Panc1 (cell line): Measurements from ENCODE around the gene SH3GL1. TPM values are rescaled to one million over a fixed set of nuclear protein-coding genes. Genes with fewer than 3 reads are reported as not detected.

Source experiments
- ATAC-seq: fragments of 200-7000 bp; cut with Tn5 transposase; 2 replicates; pipeline ENCODE4 v1.9.1; 2020; ENCODE audit warnings: mild to moderate bottlenecking, moderate library complexity
- BruUV-seq: library from RNA; stranded (reverse); fragments of 400-500 nt; replicated peaks from 2 replicates; lab custom pipeline; 2021; lab: Mats Ljungman, UMichigan
- CTCF ChIA-PET: fragments of 300-600 bp; sonication (Branson Sonifier 250); formaldehyde crosslinking; loops from one replicate; lab custom pipeline; 2022; ENCODE audit warnings: antibody characterized with exemption; lab: Charles Lee
- POLR2A ChIA-PET: fragments of 300-600 bp; sonication (Branson Sonifier 250); formaldehyde crosslinking; loops from one replicate; lab custom pipeline; 2022; ENCODE audit warnings: antibody characterized with exemption; lab: Charles Lee
- DNase-seq: peaks from one replicate; pipeline ENCODE4 v3.0.0-alpha.2; 2010; ENCODE audit warnings: low read depth, low spot score
- H3K27ac ChIP-seq: 2 replicates; pipeline ENCODE4 v1.5.1; 2011; ENCODE audit warnings: mild to moderate bottlenecking, low read length, inconsistent platforms
- H3K27me3 ChIP-seq: fragments of 200-500 bp; sonication (Bioruptor generic); 2 replicates; pipeline ENCODE4 v1.6.0; 2014; ENCODE audit warnings: low read length, inconsistent platforms; ENCODE audit not compliant: control insufficient read depth, insufficient read depth
- H3K36me3 ChIP-seq: fragments of 200-500 bp; sonication (Bioruptor generic); 2 replicates; pipeline ENCODE4 v1.5.1; 2014; ENCODE audit warnings: inconsistent platforms, mild to moderate bottlenecking, low read length, moderate library complexity; ENCODE audit not compliant: control insufficient read depth, insufficient read depth
- H3K4me1 ChIP-seq: 2 replicates; pipeline ENCODE4 v1.5.1; 2011; ENCODE audit warnings: inconsistent platforms, mild to moderate bottlenecking, low read length, moderate library complexity; ENCODE audit not compliant: control insufficient read depth, insufficient read depth
- H3K4me3 ChIP-seq, 2 experiments: 2 replicates each; pipeline ENCODE4 v1.5.1; 2011 to 2012; ENCODE audit warnings: low read depth in 2 of 2, low read length in 2 of 2, mild to moderate bottlenecking in 2 of 2, inconsistent platforms in 1 of 2, moderate library complexity in 1 of 2
- H3K9me3 ChIP-seq: fragments of 200-500 bp; sonication (Bioruptor generic); 2 replicates; pipeline ENCODE4 v1.5.1; 2014; ENCODE audit warnings: low read depth, mild to moderate bottlenecking, inconsistent platforms, low read length, moderate library complexity; ENCODE audit not compliant: control insufficient read depth, insufficient read depth
- CTCF ChIP-seq: fragments of 450-650 bp; IDR thresholded peaks from 2 replicates; pipeline ENCODE4 v1.5.1; 2017; ENCODE audit warnings: mild to moderate bottlenecking
- POLR2AphosphoS5 ChIP-seq: IDR thresholded peaks from 2 replicates; pipeline ENCODE4 v1.6.1; 2012; ENCODE audit warnings: mild to moderate bottlenecking, low read depth, low read length, moderate library complexity
- REST ChIP-seq, 2 experiments: IDR thresholded peaks; 2 replicates each; pipeline ENCODE4 v1.6.1; 2011 to 2012; ENCODE audit warnings: low read depth in 2 of 2, control low read depth in 1 of 2, low read length in 1 of 2, mild to moderate bottlenecking in 1 of 2, moderate library complexity in 1 of 2; ENCODE audit not compliant: insufficient read depth in 1 of 2
- SIN3A ChIP-seq: IDR thresholded peaks from 2 replicates; pipeline ENCODE4 v1.6.1; 2012; ENCODE audit warnings: low read depth, mild to moderate bottlenecking, low read length, moderate library complexity, borderline replicate concordance; ENCODE audit not compliant: insufficient read depth
- TCF7L2 ChIP-seq: IDR thresholded peaks from 2 replicates; pipeline ENCODE4 v1.6.1; 2011; ENCODE audit warnings: mild to moderate bottlenecking, low read depth, low read length, inconsistent platforms
- in situ Hi-C: cut with HindIII; loops from 2 replicates; pipeline ENCODE4 v1.10.0; 2016; ENCODE audit warnings: low sequenced_read_pairs, low pct_unique_long_range_greater_than_20kb
- intact Hi-C: fragments of 100-400 bp; cut with micrococcal nuclease; formaldehyde crosslinking; loops from one replicate; pipeline ENCODE4 v1.10.0; 2022; ENCODE audit not compliant: unreplicated experiment
- total RNA-seq: library from RNA; stranded (reverse); gene quantifications from one replicate; pipeline ENCODE4 v1.2.1, GENCODE V29; 2021; ENCODE audit not compliant: unreplicated experiment

Gene SH3GL1
- total RNA-seq, 1 experiment from 2014 or later = 57.1 TPM

DNA sequence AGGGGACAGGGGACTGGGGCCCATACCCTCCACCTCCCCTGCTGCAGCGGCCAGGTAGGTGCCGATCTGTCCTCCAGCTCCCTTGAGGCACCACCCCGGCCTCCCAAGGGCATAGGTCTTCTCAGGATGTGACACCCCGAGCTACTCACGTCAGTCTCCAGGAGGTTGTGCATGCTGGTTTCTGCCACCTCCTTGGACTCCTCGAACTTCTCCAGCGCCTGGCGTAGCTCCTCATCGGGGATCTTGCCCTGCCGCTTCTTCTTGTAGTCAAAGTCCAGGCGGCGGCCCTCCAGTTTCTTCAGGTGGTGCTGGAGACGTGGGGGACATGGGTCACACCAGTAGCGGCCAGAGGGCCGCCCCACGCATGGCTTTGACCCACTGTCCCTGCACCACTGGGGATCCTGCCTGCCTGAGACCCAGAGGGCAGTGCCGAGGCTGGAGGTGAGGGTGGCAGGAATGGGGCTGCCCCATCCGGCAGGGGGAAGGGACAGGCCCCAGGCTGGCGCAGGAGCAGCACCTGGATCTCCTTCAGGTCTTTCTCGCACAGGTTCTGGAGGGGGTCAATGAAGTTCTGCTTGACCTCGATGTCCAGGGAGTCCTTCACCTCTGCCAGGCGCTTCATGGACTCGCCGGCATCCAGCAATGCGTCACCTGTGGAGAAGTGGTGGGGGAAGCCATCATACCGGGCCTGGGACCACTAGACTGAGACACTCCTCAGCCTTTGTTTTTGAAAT is 36.6 kb downstream of the SH3GL1 start:
- Histone ChIP-seq H3K27ac (peak overlapping the region; percentile 17; the same call in 1 of the 2 replicates), H3K9me3 (no peaks in the 10 kb centered on the region), H3K36me3 (no peaks in the 10 kb centered on the region), H3K4me1 (peaks cover 33% of the 10 kb centered on the region), H3K4me3 (no peak overlapping the region), H3K27me3 (no peaks in the 10 kb centered on the region)
- ChIA-PET POLR2A (no interaction called here), CTCF (interaction anchor here (0.6 kb wide), 2 partner anchors 11 to 900 kb away, joined by 3 to 5 read pairs; no protein-coding TSS in a partner anchor)
- DNase-seq (no peak), ATAC-seq (no peak; the same call in 1 of the 2 replicates)
- no peak for TF ChIP-seq TCF7L2
- no peak for TF ChIP-seq CTCF
- no peak for TF ChIP-seq REST (IDR thresholded peaks at IDR 0.05; ENCODE audit: insufficient read depth in 1 of 2, low read depth in 2 of 2, low read length in 1 of 2)
- TF ChIP-seq SIN3A = no peak
- no peak for TF ChIP-seq POLR2AphosphoS5
- in situ Hi-C loops (no loop called here), intact Hi-C loops (no loop called here)
- BruUV-seq = no TSS peak

GRCh38 chr19:4362831-4363545 is 37.4 kb downstream of the SH3GL1 start:
- Histone ChIP-seq H3K4me3 (no peak overlapping the region), H3K4me1 (peaks cover 26% of the 10 kb centered on the region), H3K9me3 (no peaks in the 10 kb centered on the region), H3K27ac (peak overlapping the region; percentile 17; the same call in 1 of the 2 replicates), H3K36me3 (no peaks in the 10 kb centered on the region), H3K27me3 (no peaks in the 10 kb centered on the region)
- in situ Hi-C loops (no loop called here), intact Hi-C loops (no loop called here)
- ChIA-PET POLR2A (no interaction called here), CTCF (interaction anchor here (0.6 to 1.3 kb wide), 3 partner anchors 11 to 899 kb away, joined by 3 to 5 read pairs (median 3); no protein-coding TSS in a partner anchor)
- DNase-seq (no peak), ATAC-seq (peak; percentile 40)
- peak; percentile 75 for TF ChIP-seq CTCF
- TF ChIP-seq SIN3A = no peak
- no peak for TF ChIP-seq REST (IDR thresholded peaks at IDR 0.05; ENCODE audit: insufficient read depth in 1 of 2, low read depth in 2 of 2, low read length in 1 of 2)
- BruUV-seq = no TSS peak
